Type B pancreatic cell (in vitro differentiated cells): ENCODE measurements around the gene DHX8. TPM values are rescaled to one million over a fixed set of nuclear protein-coding genes. Genes with fewer than 3 reads are reported as not detected.

Experiments
- DNase-seq: peaks from one replicate; pipeline ENCODE4 v3.0.0; 2021; ENCODE audit warnings: mixed read lengths; ENCODE audit not compliant: unreplicated experiment; ENCODE audit errors: extremely low spot score
- H3K27ac Mint-ChIP-seq: 2 replicates; pipeline ENCODE4 v1.8.0; 2021; ENCODE audit warnings: mild to moderate bottlenecking, mixed read lengths
- H3K27me3 Mint-ChIP-seq: 2 replicates; pipeline ENCODE4 v1.8.0; 2021; ENCODE audit warnings: mixed read lengths
- H3K36me3 Mint-ChIP-seq: 2 replicates; pipeline ENCODE4 v1.8.0; 2021; ENCODE audit warnings: mixed read lengths
- H3K4me1 Mint-ChIP-seq: one replicate; pipeline ENCODE4 v1.8.0; 2021; ENCODE audit warnings: mixed read lengths; ENCODE audit not compliant: unreplicated experiment
- H3K4me3 Mint-ChIP-seq: 2 replicates; pipeline ENCODE4 v1.8.0; 2021; ENCODE audit warnings: mild to moderate bottlenecking, mixed read lengths
- H3K9me3 Mint-ChIP-seq: 2 replicates; pipeline ENCODE4 v1.8.0; 2021; ENCODE audit warnings: mixed read lengths
- CTCF ChIP-seq: fragments of 200-600 bp; sonication (generic); conservative IDR thresholded peaks from 2 replicates; pipeline ENCODE4 v1.5.0; 2021; ENCODE audit warnings: antibody characterized with exemption, mild to moderate bottlenecking
- total RNA-seq: library from RNA; stranded (reverse); gene quantifications from 2 replicates; pipeline ENCODE4 v1.2.1, GENCODE V29; 2021; ENCODE audit warnings: low replicate concordance

The DHX8 gene
- total RNA-seq, 1 donor from 2014 or later, result 56.8 TPM

- Mint-ChIP-seq H3K9me3 (no peaks in the 10 kb centered on the region), H3K27ac (no peak overlapping the region), H3K4me3 (no peak overlapping the region), H3K36me3 (no peaks in the 10 kb centered on the region), H3K27me3 (no peaks in the 10 kb centered on the region), H3K4me1 (peaks cover 15% of the 10 kb centered on the region)
- no peak for DNase-seq
- no peak for TF ChIP-seq CTCF
These were observed 41.1 kb upstream of the DHX8 start for GRCh38 chr17:43442711-43443110.

GRCh38 chr17:43443381-43443780 lies 40.4 kb upstream of the DHX8 start:
- no peak for DNase-seq
- Mint-ChIP-seq H3K4me3 (no peak overlapping the region), H3K36me3 (no peaks in the 10 kb centered on the region), H3K27me3 (no peaks in the 10 kb centered on the region), H3K4me1 (peaks cover 15% of the 10 kb centered on the region), H3K9me3 (no peaks in the 10 kb centered on the region), H3K27ac (no peak overlapping the region)
- TF ChIP-seq CTCF, result no peak

- peaks cover 10% of the 10 kb centered on the region for H3K4me1 Mint-ChIP-seq
- no peaks in the 10 kb centered on the region for H3K27me3 Mint-ChIP-seq
- TF ChIP-seq CTCF, result no peak
- DNase-seq, result no peak
- H3K9me3 Mint-ChIP-seq, result no peaks in the 10 kb centered on the region
- H3K4me3 Mint-ChIP-seq, result peak overlapping the region; percentile 7
- H3K36me3 Mint-ChIP-seq, result no peaks in the 10 kb centered on the region
- H3K27ac Mint-ChIP-seq, result peak overlapping the region; percentile 57
These were observed 39.4 kb upstream of the DHX8 start for GRCh38 chr17:43444223-43445008.

- Mint-ChIP-seq H3K4me1 (peaks cover 10% of the 10 kb centered on the region), H3K9me3 (no peaks in the 10 kb centered on the region), H3K27ac (no peak overlapping the region), H3K36me3 (no peaks in the 10 kb centered on the region), H3K4me3 (no peak overlapping the region), H3K27me3 (no peaks in the 10 kb centered on the region)
- TF ChIP-seq CTCF, result no peak
- no peak for DNase-seq
These were observed 38.7 kb upstream of the DHX8 start for GRCh38 chr17:43445009-43445589.

GRCh38 chr17:43446773-43447172 lies 37.0 kb upstream of the DHX8 start:
- Mint-ChIP-seq H3K9me3 (no peaks in the 10 kb centered on the region), H3K4me3 (no peak overlapping the region), H3K36me3 (no peaks in the 10 kb centered on the region), H3K4me1 (peaks cover 10% of the 10 kb centered on the region), H3K27me3 (no peaks in the 10 kb centered on the region), H3K27ac (no peak overlapping the region)
- no peak for TF ChIP-seq CTCF
- no peak for DNase-seq
